ENCODE data around the gene TMEM205.
"Not testable (repeated sequence)": the region's sequence is repeated elsewhere in the genome, so short reads cannot be mapped to it uniquely, and the experiment has no call there.

- not testable (repeated sequence) for TF ChIP-seq POLR2A, CTCF, POLR2AphosphoS5 (IDR thresholded peaks at IDR 0.05)
Observed at GRCh38 chr19:11379269-11379845, 33.3 kb upstream of the TMEM205 start.

All from sigmoid colon (tissue), 4 donors.